ENCODE data around the gene HCLS1.

DNA sequence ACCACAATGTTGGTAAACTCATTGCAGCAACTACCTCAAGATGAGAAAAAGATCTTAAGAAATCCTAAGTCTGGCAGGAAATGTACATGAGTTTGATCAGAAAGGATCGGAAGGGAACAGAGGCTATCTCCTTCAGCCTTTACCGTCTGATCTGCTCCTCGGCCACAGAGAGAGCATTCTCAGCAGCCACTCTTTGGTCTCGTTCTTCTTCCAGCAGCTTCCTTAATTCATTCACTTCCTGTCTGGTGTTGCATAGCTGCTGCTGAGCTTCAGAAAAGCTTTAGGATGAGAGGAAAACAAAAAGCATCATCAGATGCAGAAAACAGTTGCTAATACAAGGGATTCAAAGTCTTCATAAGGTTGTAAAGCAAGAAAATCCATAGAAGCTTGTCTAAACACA is 6.6 kb upstream of the HCLS1 start:
- TF ChIP-seq, protein P1, sequence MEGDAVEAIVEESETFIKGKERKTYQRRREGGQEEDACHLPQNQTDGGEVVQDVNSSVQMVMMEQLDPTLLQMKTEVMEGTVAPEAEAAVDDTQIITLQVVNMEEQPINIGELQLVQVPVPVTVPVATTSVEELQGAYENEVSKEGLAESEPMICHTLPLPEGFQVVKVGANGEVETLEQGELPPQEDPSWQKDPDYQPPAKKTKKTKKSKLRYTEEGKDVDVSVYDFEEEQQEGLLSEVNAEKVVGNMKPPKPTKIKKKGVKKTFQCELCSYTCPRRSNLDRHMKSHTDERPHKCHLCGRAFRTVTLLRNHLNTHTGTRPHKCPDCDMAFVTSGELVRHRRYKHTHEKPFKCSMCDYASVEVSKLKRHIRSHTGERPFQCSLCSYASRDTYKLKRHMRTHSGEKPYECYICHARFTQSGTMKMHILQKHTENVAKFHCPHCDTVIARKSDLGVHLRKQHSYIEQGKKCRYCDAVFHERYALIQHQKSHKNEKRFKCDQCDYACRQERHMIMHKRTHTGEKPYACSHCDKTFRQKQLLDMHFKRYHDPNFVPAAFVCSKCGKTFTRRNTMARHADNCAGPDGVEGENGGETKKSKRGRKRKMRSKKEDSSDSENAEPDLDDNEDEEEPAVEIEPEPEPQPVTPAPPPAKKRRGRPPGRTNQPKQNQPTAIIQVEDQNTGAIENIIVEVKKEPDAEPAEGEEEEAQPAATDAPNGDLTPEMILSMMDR (IDR thresholded peaks at IDR 0.05; ENCODE audit: borderline replicate concordance, extremely low read depth, low read length, poor library complexity, severe bottlenecking), result no peak
- TF ChIP-seq EZH2 (IDR thresholded peaks at IDR 0.05; ENCODE audit: borderline replicate concordance, low read depth, low read length, severe bottlenecking), result no peak
